K562 treated with DMSO at 1 percent for 12 hours (cell line): Measurements from ENCODE around the gene EIF4B. TPM values are rescaled to one million over a fixed set of nuclear protein-coding genes. Genes with fewer than 3 reads are reported as not detected.

ENCODE experiments used
- total RNA-seq: library from RNA; unstranded; fragments of 300-600 nt; gene quantifications from 2 replicates; pipeline ENCODE4 v1.2.3, GENCODE V29; 2022; ENCODE audit not compliant: insufficient read depth

The EIF4B gene, protein sequence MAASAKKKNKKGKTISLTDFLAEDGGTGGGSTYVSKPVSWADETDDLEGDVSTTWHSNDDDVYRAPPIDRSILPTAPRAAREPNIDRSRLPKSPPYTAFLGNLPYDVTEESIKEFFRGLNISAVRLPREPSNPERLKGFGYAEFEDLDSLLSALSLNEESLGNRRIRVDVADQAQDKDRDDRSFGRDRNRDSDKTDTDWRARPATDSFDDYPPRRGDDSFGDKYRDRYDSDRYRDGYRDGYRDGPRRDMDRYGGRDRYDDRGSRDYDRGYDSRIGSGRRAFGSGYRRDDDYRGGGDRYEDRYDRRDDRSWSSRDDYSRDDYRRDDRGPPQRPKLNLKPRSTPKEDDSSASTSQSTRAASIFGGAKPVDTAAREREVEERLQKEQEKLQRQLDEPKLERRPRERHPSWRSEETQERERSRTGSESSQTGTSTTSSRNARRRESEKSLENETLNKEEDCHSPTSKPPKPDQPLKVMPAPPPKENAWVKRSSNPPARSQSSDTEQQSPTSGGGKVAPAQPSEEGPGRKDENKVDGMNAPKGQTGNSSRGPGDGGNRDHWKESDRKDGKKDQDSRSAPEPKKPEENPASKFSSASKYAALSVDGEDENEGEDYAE
- 167 and 294 TPM in 2 replicates for total RNA-seq

DNA sequence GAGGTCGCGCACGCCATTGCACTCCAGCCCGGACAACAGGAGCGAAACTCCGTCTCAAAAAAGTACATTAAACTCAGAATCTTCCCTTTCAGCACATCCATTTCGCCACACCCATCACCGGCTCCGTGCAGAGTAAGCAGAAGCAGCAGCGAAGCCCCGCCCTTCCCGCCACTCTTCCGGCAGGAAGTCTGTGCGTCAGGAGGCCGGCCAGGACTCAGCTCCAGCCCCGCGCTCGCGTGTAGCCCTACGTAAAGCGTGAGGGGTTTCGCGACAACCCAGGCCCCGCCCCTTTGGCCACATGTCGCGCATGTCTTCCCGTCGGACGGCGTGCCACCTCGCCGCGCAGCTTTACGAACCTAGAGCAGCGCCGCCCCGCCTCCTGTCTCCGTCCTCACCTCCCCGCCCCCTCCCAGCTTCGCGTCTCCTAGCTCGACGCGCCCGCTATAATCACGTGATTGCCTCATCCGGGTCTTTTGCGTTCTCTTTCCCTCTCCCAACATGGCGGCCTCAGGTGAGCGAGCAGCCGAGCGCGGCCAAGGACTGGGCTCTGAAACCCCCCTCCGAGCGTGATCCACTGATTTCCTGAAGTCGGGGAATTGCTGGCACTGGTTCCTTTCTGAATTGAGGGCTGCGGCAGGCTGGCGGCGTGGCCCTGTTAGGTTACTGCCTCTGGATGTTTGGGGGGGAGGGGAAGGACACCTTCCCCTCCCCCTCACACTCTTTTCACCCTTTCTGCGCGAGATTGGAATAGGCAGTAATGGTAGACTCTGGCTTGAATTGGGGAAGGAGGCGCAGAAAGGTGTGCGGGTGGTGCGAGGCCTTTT is at the start of gene EIF4B:
Gene EIF4B, plus strand, starts transcription at position 471 of the 824 bp plus-strand sequence. Its CDS starts 28 bp downstream, at position 499.

DNA sequence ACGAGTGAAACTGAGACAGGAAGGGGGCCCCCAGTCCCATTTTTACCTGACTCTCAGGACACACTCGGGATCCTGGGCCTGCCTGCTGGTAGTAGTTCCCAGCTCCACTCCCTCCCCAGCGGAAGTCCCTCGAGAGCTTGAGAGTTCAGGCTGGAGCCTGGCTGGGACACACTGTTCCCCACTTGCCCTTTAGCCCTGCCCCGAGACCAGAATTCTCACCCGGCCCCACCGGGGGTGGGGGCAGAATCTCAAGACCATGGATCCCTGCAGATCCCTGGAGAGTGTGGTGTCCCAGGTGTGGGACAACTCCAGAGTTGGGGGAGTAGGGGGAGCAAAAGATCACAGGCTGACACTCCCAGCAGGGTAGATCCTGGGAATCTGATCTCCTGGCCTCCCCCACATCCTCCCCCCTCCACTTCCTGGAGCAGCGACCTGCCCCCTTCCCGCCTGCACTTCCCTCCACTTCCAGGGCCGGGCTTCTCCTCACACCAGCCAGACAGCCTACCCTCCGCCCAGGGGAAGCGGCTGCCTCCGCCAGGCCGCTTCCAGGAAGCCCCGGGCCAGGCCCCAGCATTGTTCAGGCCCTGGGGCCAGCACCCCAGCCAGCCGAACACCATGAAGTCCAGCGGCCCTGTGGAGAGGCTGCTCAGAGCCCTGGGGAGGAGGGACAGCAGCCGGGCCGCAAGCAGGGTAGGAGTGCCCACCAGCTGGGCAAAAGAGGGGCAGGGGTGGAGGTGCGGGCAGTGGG is 43.5 kb downstream of the EIF4B start, which contains the start of gene TNS2:
Gene TNS2, plus strand, starts transcription at position 495 of the 748 bp plus-strand sequence. Its CDS starts 121 bp downstream, at position 616.

DNA sequence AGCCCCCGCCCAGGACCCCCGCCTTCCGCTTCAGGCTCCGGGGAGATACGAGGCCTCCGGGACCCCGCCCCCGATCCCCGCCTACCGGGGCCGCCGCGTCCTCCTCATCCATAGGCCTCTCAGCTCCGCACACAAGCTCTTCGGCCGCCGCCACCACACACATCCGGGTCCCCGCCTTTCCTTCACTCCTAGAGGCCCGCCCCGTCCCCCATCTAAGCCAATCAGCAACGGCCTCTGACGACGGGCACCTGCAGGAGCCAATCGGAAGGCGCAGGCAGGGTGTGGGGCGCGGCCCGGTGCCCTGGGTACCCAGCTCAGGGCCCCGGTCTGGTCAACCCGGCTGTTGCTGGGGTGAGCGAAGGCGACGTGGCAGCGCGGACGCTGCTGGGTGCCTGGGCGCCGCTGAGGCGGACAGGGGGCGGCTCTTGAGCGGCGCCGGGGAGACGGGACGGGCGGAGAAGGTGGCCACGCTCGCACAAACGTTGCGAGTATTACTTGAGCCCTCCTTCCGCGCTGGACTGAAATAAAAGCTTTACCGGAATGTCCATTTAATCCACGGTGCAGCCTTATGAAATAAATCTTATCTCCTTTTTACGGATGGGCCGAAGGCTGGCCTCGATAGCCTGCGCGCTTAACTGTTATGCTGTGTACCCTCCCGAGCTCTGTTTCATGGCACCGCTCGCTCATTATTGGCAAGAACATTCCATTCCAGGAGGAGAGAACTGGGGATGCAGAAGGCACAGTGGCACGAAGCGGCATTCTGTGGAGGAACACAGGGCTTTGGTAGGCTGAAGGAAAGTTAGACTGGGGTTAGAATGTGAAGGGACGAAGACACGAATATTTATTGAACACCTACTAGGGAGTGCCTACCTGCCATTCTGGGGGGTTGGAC is 73.2 kb downstream of the EIF4B start, which contains the start of gene SPRYD3:
Gene SPRYD3, minus strand, starts transcription at position 165 of the 892 bp plus-strand sequence. Its CDS starts 57 bp downstream, at position 108.

Other genes starting within 250 kb of the EIF4B start
- not detected in 2 replicates for gene KRT76, start 229.1 kb upstream of the EIF4B start, total RNA-seq
- not detected in 2 replicates for gene KRT3, start 210.3 kb upstream of the EIF4B start, total RNA-seq
- not detected in 2 replicates for gene KRT4, start 192.3 kb upstream of the EIF4B start, total RNA-seq
- not detected in 2 replicates for gene KRT79, start 172.1 kb upstream of the EIF4B start, total RNA-seq
- gene KRT78, start 157.5 kb upstream of the EIF4B start, total RNA-seq: not detected in 2 replicates
- 398 and 473 TPM in 2 replicates for gene KRT8, start 101.4 kb upstream of the EIF4B start, total RNA-seq
- 337 and 355 TPM in 2 replicates for gene KRT18, start 57.3 kb upstream of the EIF4B start, total RNA-seq
- 0.63 and 4.9 TPM in 2 replicates for gene TNS2, start 43.6 kb downstream of the EIF4B start, total RNA-seq
- 19.2 and 25.3 TPM in 2 replicates for gene SPRYD3, start 72.9 kb downstream of the EIF4B start, total RNA-seq
- gene IGFBP6, start 91.2 kb downstream of the EIF4B start, total RNA-seq: 1.1 TPM in 1 of 2 replicates, not detected in the other
- gene SOAT2, start 97.0 kb downstream of the EIF4B start, total RNA-seq: not detected in 2 replicates
- 8.8 and 16.7 TPM in 2 replicates for gene ZNF740, start 174.3 kb downstream of the EIF4B start, total RNA-seq
- gene CSAD, start 174.5 kb downstream of the EIF4B start, total RNA-seq: 9.3 and 23.4 TPM in 2 replicates
- gene ITGB7, start 200.8 kb downstream of the EIF4B start, total RNA-seq: 2.2 and 3.5 TPM in 2 replicates
- 4.3 and 7.8 TPM in 2 replicates for gene RARG, start 225.8 kb downstream of the EIF4B start, total RNA-seq